ENCODE results near the gene PRM3.
"Not testable (repeated sequence)": the region's sequence is repeated elsewhere in the genome, so short reads cannot be mapped to it uniquely, and the experiment has no call there.

Gene PRM3

GRCh38 chr16:11292076-11292748, 18.8 kb upstream of the PRM3 start:
- no peak for TF ChIP-seq CTCF (IDR thresholded peaks at IDR 0.05)
- peaks cover 5% of the 10 kb centered on the region for H3K4me1 ChIP-seq
- no peaks in the 10 kb centered on the region for H3K79me2 ChIP-seq
- no peaks in the 10 kb centered on the region for H3K27me3 ChIP-seq (ENCODE audit: control insufficient read depth, insufficient read depth, low read length)
- no peaks in the 10 kb centered on the region for H3K36me3 ChIP-seq (ENCODE audit: control insufficient read depth, insufficient read depth, low read length)
- no peaks in the 10 kb centered on the region for H3K9me3 ChIP-seq (ENCODE audit: control insufficient read depth, low read length)
- H3K4me3 ChIP-seq (ENCODE audit: low read depth, low read length) = no peak overlapping the region
- H3K4me2 ChIP-seq (ENCODE audit: low read length) = no peak overlapping the region
- no peak overlapping the region for H2AFZ ChIP-seq
- H3K9ac ChIP-seq = no peak overlapping the region
- H3K27ac ChIP-seq = no peak overlapping the region

- Histone ChIP-seq H3K4me2 (ENCODE audit: low read length) (no peak overlapping the region), H3K4me1 (no peaks in the 10 kb centered on the region), H3K4me3 (ENCODE audit: low read depth, low read length) (no peak overlapping the region), H3K9ac (no peak overlapping the region), H3K36me3 (ENCODE audit: control insufficient read depth, insufficient read depth, low read length) (no peaks in the 10 kb centered on the region), H2AFZ (no peak overlapping the region), H3K27ac (no peak overlapping the region), H3K27me3 (ENCODE audit: control insufficient read depth, insufficient read depth, low read length) (no peaks in the 10 kb centered on the region), H3K79me2 (no peaks in the 10 kb centered on the region), H3K9me3 (ENCODE audit: control insufficient read depth, low read length) (no peaks in the 10 kb centered on the region)
- TF ChIP-seq CTCF (IDR thresholded peaks at IDR 0.05) = no peak
Observed at GRCh38 chr16:11291091-11291703, 17.8 kb upstream of the PRM3 start.

GRCh38 chr16:11290102-11290893, 16.9 kb upstream of the PRM3 start:
- Histone ChIP-seq H3K36me3 (ENCODE audit: control insufficient read depth, insufficient read depth, low read length) (no peaks in the 10 kb centered on the region), H3K4me2 (ENCODE audit: low read length) (no peak overlapping the region), H3K9ac (no peak overlapping the region), H3K9me3 (ENCODE audit: control insufficient read depth, low read length) (no peaks in the 10 kb centered on the region), H3K4me1 (no peaks in the 10 kb centered on the region), H3K27ac (no peak overlapping the region), H3K4me3 (ENCODE audit: low read depth, low read length) (no peak overlapping the region), H3K27me3 (ENCODE audit: control insufficient read depth, insufficient read depth, low read length) (no peaks in the 10 kb centered on the region), H3K79me2 (no peaks in the 10 kb centered on the region), H2AFZ (no peak overlapping the region)
- no peak for TF ChIP-seq CTCF (IDR thresholded peaks at IDR 0.05)

GRCh38 chr16:11289696-11290095, 16.3 kb upstream of the PRM3 start:
- not testable (repeated sequence) for H3K9ac ChIP-seq; H2AFZ ChIP-seq; H3K4me1 ChIP-seq; H3K9me3 ChIP-seq (ENCODE audit: control insufficient read depth, low read length); H3K36me3 ChIP-seq (ENCODE audit: control insufficient read depth, insufficient read depth, low read length); H3K27ac ChIP-seq; H3K4me3 ChIP-seq (ENCODE audit: low read depth, low read length); H3K4me2 ChIP-seq (ENCODE audit: low read length); H3K27me3 ChIP-seq (ENCODE audit: control insufficient read depth, insufficient read depth, low read length); H3K79me2 ChIP-seq

GRCh38 chr16:11289202-11289601, 15.8 kb upstream of the PRM3 start:
- no peaks in the 10 kb centered on the region for H3K36me3 ChIP-seq (ENCODE audit: control insufficient read depth, insufficient read depth, low read length)
- H3K4me1 ChIP-seq = no peaks in the 10 kb centered on the region
- no peak for TF ChIP-seq CTCF (IDR thresholded peaks at IDR 0.05)
- H3K27me3 ChIP-seq (ENCODE audit: control insufficient read depth, insufficient read depth, low read length) = no peaks in the 10 kb centered on the region
- no peak overlapping the region for H3K27ac ChIP-seq
- no peak overlapping the region for H2AFZ ChIP-seq
- no peak overlapping the region for H3K4me3 ChIP-seq (ENCODE audit: low read depth, low read length)
- no peak overlapping the region for H3K4me2 ChIP-seq (ENCODE audit: low read length)
- no peaks in the 10 kb centered on the region for H3K9me3 ChIP-seq (ENCODE audit: control insufficient read depth, low read length)
- H3K9ac ChIP-seq = no peak overlapping the region
- H3K79me2 ChIP-seq = no peaks in the 10 kb centered on the region

Data from parathyroid adenoma (tissue), 2 donors.